T47D (cell line): ENCODE measurements around the gene COASY.
"Not testable (repeated sequence)": the region's sequence is repeated elsewhere in the genome, so short reads cannot be mapped to it uniquely, and the experiment has no call there.

Source experiments
- DNase-seq, 2 experiments: peaks; one replicate each; pipeline versions ENCODE4 v3.0.0 to v3.0.0-alpha.2; 2011 to 2012; ENCODE audit warnings: low read depth in 1 of 2, low spot score in 1 of 2
- JUND ChIP-seq: IDR thresholded peaks from 2 replicates; pipeline ENCODE4 v1.6.1; 2012; ENCODE audit warnings: low read depth
- in situ Hi-C: cut with HindIII; loops from 2 replicates; pipeline ENCODE4 v1.10.0; 2016; ENCODE audit warnings: low sequenced_read_pairs, low pct_unique_long_range_greater_than_20kb

The COASY gene

DNA sequence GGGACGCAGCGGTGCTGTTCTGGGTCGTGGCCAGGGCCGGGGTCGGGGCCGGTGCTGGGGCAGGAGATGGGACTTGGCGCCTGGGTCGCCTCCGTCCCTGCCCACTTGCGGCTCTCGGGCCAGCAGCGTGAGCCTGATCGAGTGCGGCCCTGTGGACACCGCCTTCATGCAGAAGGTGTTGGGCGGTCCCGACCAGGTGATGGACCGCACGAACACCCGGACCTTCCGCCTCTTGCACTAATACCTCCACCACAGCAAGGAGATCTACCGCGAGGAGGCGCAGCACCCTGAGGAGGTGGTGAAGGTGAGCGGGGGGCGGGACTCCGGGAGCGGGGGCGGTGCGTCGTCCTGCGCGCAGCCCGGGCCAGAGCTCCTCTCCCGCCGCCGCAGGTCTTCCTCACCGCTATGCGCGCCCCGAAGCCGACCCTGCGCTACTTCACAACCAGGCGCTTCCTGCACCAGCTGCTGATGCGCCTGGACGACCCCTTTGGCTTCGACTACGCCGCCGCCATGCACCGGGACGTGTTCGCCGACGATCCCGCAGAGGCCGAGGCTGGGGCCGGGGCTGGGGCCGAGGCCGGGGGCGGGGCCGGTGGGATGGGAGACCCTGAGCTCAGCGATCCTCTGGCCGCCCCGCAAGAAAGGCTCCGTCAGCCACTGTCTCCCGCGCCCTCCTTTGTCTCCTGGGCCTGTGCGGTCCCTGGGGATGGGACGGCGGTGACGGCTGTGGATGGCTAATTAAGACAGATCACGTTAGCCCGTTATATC is 13.7 kb upstream of the COASY start:
- in situ Hi-C loops, result no loop called here
- TF ChIP-seq JUND, result no peak
- DNase-seq, result no peak

DNA sequence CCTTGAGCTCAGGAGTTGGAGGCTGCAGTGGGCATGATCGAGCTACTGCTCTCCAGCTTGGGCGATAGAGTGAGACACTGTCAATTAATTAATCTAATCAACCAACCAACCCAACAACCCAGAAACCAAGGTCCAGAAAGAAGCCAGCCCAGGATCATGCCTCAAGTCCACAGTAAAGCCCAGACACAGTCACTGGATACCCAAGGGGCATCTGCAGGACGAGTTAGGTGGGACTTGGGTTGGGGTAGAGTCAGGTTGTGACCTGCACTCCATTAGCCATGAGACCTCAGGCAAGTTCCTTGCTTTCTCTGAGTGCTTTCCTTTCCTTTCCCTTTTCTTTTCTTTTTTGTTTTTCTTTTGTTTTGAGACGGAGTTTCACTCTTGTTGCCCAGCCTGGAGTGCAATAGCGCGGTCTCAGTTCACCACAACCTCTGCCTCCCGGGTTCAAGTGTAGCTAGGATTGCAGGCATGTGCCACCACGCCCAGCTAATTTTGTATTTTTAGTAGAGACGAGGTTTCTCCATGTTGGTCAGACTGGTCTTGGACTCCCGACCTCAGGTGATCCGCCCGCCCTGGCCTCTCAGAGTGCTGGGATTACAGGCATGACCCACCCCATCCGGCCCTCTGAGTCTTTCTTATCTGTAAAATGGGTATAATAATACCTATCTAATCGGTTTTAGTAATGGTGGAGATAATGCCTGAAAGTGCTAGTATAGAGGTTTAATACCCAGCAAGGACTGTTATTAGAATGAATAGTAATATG is 12.8 kb upstream of the COASY start:
- no peak for TF ChIP-seq JUND
- in situ Hi-C loops, result no loop called here
- DNase-seq, result no peak

DNA sequence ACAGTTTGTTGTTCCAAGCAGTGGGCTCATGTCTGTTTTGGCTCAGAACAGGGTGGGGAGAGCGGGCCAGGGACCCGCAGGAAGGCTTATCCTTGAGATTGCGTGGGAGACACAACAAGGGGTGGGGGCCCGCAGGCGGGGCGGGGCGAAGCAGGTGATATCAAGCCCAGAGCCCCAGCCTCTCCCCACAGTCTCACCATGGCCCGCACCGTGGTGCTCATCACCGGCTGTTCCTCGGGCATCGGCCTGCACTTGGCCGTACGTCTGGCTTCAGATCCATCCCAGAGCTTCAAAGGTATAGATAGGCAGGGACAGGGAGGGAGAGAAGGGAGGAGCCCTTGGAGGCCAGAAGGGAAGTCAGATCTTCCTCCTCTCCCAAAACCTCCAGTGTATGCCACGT is 9.2 kb upstream of the COASY start, which contains the start of gene HSD17B1:
Gene HSD17B1 (plus strand): TSS at position 188 of the 400 bp plus-strand sequence. CDS start 11 bp downstream, at position 199.
- in situ Hi-C loops, result not testable (repeated sequence)

DNA sequence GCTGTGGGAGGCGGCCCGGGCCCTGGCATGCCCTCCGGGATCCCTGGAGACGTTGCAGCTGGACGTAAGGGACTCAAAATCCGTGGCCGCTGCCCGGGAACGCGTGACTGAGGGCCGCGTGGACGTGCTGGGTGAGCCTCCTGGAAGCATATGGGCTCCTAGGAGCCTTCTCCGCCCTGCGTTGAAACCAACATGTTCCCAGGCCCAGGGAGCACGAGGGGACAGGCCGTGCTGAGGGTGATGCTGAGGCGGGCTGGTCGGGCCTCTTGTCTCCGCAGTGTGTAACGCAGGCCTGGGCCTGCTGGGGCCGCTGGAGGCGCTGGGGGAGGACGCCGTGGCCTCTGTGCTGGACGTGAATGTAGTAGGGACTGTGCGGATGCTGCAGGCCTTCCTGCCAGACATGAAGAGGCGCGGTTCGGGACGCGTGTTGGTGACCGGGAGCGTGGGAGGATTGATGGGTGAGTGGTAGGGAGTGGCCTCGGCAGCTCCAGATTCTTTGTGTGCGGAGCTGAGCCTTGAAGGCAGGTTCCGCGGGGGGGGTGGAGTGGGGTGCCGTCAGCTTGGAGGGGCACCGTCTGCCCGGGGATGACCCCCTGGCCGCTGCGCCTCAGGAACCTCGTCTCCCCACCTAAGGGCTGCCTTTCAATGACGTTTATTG is 8.7 kb upstream of the COASY start:
- peak in 1 of 2 experiments; percentile 84 for DNase-seq
- TF ChIP-seq JUND, result no peak
- in situ Hi-C loops, result no loop called here

More for the DNA sequence above, 9.2 kb upstream of the COASY start, which contains the start of gene HSD17B1:
- not testable (repeated sequence) for DNase-seq

DNA sequence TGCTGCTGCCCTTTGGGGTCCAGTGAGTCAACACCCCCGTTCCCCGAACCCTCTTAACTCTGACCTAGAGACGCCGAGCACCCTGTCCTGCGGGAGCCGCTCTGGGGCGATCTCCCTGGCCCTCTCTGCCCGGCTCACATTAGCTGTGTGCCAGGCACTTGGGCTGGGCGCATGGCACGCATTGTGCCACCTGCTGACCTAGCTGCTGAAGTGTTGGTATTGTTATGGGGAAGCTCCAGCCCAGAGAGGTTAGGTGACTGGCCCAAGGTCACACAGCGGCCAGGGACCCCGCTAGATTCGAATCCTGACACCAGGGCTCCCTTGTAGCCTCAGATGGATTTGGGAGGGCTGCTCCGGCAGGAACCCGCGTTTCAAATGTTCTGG is 8.1 kb upstream of the COASY start:
- in situ Hi-C loops, result no loop called here

DNA sequence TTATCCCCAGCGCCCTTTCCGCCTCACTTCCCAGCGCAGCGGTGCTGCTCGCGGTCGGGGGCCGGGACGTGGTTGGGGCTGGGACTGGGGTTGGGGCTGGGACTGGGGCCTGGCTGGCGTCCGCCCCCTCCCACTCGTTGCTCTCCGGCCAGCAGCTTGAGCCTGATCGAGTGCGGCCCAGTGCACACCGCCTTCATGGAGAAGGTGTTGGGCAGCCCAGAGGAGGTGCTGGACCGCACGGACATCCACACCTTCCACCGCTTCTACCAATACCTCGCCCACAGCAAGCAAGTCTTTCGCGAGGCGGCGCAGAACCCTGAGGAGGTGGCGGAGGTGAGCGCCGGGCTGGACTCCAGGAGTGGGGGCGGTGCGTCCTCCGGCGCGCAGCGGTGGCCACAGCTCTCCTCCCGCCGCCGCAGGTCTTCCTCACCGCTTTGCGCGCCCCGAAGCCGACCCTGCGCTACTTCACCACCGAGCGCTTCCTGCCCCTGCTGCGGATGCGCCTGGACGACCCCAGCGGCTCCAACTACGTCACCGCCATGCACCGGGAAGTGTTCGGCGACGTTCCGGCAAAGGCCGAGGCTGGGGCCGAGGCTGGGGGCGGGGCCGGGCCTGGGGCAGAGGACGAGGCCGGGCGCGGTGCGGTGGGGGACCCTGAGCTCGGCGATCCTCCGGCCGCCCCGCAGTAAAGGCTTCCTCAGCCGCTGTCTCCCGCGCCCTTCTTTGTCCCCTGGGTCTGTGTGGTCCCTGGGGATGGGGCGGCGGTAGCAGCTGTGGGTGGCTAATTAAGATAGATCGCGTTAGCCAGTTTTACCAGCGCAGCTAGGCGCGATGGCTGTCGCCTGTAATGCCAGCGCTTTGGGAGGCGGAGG is 7.5 kb upstream of the COASY start:
- in situ Hi-C loops, result no loop called here
- DNase-seq, result peak; percentile 77 to 84
- TF ChIP-seq JUND, result no peak

More for the DNA sequence above, 8.1 kb upstream of the COASY start:
- TF ChIP-seq JUND, result no peak
- peak in 1 of 2 experiments; percentile 84 for DNase-seq

DNA sequence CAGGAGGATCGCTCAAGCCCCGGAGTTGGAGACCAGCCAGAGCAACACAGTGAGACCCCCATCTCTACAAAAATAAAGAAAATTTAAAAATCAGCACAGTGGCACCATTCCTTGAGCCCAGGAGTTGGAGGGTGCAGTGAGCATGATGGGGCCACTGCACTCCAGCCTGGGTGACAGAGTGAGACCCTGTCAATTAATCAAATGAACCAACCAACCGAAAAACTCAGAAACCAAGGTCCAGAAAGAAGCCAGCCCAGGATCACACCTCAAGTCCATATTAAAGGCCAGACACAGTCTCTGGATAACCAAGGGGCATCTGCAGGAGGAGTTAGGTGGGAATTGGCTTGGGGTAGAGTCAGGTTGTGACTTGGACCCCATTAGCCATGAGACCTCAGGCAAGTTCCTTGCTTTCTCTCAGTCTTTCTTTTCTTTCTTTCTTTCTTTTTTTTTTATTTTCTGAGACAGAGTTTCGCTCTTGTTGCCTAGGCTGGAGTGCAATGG is 6.8 kb upstream of the COASY start:
- in situ Hi-C loops, result no loop called here
- TF ChIP-seq JUND, result no peak

DNA sequence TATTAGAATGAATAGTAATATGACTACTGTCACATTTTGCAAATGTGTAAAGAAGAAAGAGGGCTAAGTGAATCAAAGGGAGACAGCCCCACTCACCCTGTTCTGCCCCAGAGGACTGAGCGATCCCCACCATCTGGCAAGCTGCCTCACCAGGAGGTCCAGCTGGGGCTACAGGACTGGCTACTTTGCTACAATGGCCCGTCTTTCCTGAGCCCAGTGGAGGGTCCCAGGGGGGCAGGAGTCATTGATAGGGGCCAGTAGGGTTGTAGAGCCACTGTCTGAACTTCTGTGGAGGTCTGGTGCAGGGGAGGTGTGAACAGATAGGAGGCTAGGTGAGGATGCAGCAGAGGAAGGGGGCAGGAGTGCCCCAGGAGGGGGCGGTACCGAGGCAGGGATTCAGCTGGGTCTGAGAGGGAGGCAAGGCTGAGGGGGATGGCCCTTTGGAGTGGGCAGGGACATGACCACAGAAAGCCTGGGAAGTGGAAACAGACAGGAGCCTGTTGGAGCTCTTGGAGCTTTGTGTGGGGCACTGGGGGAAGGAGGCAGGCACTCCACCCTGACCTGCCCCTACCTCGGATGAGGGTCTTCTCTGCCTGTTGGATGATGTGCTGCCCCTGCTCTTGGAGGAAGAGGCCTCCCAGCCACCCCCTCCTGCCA is 5.9 kb upstream of the COASY start:
- DNase-seq, in situ Hi-C loops: not testable (repeated sequence)

More for the DNA sequence above, 6.8 kb upstream of the COASY start:
- DNase-seq, result no peak

DNA sequence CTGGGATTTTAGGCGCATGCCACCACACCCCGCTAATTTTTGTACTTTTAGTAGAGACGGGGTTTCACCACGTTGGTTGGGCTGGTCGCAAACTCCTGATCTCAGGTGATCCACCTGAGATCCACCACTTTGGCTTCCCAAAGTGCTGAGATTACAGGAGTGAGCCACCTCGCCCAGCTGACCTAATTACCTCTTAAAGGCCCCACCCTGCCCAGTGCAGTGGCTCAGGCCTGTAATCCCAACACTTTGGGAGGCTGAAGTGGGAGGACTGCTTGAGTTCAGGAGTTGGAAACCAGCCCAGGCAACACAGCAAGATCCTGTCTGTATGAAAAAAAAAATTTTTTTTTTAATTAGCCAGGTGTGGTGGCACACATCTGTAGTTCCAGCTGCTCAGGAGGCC is 2.9 kb upstream of the COASY start:
- in situ Hi-C loops, result no loop called here
- no peak for TF ChIP-seq JUND
- DNase-seq, result no peak

DNA sequence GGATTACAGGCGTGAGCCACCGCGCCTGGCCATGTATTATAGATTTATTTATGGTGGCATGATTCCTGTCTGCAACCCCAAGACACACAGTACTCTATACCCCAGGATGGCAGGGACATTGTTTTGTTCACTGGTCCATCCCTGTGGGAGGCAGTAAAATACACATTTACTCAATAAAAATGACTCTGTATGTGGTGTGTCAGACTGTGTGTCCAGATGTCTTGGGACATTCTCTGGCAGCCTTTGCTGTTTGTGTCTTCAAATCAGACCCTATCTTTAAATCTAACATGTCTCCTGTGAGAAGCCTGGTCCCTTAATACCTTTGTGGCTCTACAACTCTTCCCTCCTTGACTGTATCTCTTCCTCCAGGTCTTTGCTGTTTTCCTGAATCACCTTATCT is 1.7 kb upstream of the COASY start:
- no peak for TF ChIP-seq JUND
- DNase-seq, result no peak
- in situ Hi-C loops, result no loop called here

DNA sequence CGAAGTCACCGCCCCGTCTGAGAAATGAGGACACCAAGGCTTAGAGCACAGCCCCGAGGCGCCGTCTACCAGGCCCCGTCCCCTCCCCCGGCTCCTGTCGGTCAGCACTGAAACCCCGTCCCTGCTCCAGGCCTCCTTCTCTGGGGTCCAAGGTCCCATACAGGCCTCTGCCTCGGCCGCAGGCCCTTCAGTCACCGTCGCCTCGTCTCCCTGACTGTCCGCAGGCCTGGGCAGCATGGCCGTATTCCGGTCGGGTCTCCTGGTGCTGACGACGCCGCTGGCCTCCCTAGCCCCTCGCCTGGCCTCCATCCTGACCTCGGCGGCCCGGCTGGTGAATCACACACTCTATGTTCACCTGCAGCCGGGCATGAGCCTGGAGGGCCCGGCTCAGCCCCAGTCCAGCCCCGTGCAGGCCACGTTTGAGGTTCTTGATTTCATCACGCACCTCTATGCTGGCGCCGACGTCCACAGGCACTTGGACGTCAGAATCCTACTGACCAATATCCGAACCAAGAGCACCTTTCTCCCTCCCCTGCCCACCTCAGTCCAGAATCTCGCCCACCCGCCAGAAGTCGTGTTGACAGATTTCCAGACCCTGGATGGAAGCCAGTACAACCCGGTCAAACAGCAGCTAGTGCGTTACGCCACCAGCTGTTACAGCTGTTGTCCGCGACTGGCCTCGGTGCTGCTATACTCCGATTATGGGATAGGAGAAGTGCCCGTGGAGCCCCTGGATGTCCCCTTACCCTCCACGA is 617 bp downstream of the COASY start:
- in situ Hi-C loops, result no loop called here
- peak in 1 of 2 experiments; percentile 35 for DNase-seq
- no peak for TF ChIP-seq JUND
